A549 (cell line): ENCODE measurements around the gene ADGRD1.

Experiments
- CEBPB ChIP-seq, 2 experiments: fragments of >200 bp in 1 of 2; sonication (Bioruptor Twin) in 1 of 2; formaldehyde crosslinking in 1 of 2; IDR thresholded peaks; 2 replicates each; pipeline ENCODE4 v1.6.1; 2012 to 2016
- HES2 ChIP-seq: fragments of >200 bp; sonication (Bioruptor Twin); formaldehyde crosslinking; IDR thresholded peaks from 2 replicates; pipeline ENCODE4 v1.6.1; 2016
- MAZ ChIP-seq: fragments of 150-350 bp; IDR thresholded peaks from 2 replicates; pipeline ENCODE4 v1.6.1; 2014; ENCODE audit warnings: antibody characterized with exemption, low read depth, low read length, borderline replicate concordance
- POLR2A ChIP-seq: IDR thresholded peaks from 2 replicates; pipeline ENCODE4 v1.6.1; 2012; ENCODE audit warnings: mild to moderate bottlenecking, low read length
- RAD21 ChIP-seq, 2 experiments: fragments of >200 bp in 1 of 2; sonication (Bioruptor Twin) in 1 of 2; formaldehyde crosslinking in 1 of 2; IDR thresholded peaks in 1 of 2; conservative IDR thresholded peaks in 1 of 2; 2 replicates in 1 of 2; 3 replicates in 1 of 2; pipeline ENCODE4 v1.6.1; 2012 to 2018; ENCODE audit warnings: inconsistent platforms in 1 of 2
- RCOR1 ChIP-seq: fragments of 150-350 bp; IDR thresholded peaks from 2 replicates; pipeline ENCODE4 v1.6.1; 2014; ENCODE audit warnings: antibody characterized with exemption, low read length, low read depth
- SMC3 ChIP-seq: fragments of >200 bp; sonication (Bioruptor Twin); formaldehyde crosslinking; IDR thresholded peaks from 3 replicates; pipeline ENCODE4 v1.6.1; 2018; ENCODE audit warnings: inconsistent platforms
- TF ChIP-seq, protein P1 (sequence below): fragments of 150-350 bp; IDR thresholded peaks from 2 replicates; pipeline ENCODE4 v1.6.1; 2014; ENCODE audit warnings: low read depth, mild to moderate bottlenecking, low read length
- TF ChIP-seq, protein P2 (sequence below): fragments of >200 bp; sonication (Bioruptor Twin); formaldehyde crosslinking; IDR thresholded peaks from 3 replicates; pipeline ENCODE4 v1.5.1; 2016
- TF ChIP-seq, protein P3 (sequence below): IDR thresholded peaks from 2 replicates; pipeline ENCODE4 v1.6.1; 2012

- no peak for TF ChIP-seq CEBPB (IDR thresholded peaks at IDR 0.05)
- TF ChIP-seq MAZ, result no peak
- TF ChIP-seq, protein P1, sequence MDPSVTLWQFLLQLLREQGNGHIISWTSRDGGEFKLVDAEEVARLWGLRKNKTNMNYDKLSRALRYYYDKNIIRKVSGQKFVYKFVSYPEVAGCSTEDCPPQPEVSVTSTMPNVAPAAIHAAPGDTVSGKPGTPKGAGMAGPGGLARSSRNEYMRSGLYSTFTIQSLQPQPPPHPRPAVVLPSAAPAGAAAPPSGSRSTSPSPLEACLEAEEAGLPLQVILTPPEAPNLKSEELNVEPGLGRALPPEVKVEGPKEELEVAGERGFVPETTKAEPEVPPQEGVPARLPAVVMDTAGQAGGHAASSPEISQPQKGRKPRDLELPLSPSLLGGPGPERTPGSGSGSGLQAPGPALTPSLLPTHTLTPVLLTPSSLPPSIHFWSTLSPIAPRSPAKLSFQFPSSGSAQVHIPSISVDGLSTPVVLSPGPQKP, result no peak
- no peak for TF ChIP-seq HES2
- TF ChIP-seq, protein P2, sequence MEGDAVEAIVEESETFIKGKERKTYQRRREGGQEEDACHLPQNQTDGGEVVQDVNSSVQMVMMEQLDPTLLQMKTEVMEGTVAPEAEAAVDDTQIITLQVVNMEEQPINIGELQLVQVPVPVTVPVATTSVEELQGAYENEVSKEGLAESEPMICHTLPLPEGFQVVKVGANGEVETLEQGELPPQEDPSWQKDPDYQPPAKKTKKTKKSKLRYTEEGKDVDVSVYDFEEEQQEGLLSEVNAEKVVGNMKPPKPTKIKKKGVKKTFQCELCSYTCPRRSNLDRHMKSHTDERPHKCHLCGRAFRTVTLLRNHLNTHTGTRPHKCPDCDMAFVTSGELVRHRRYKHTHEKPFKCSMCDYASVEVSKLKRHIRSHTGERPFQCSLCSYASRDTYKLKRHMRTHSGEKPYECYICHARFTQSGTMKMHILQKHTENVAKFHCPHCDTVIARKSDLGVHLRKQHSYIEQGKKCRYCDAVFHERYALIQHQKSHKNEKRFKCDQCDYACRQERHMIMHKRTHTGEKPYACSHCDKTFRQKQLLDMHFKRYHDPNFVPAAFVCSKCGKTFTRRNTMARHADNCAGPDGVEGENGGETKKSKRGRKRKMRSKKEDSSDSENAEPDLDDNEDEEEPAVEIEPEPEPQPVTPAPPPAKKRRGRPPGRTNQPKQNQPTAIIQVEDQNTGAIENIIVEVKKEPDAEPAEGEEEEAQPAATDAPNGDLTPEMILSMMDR, result no peak
- no peak for TF ChIP-seq SMC3
- TF ChIP-seq, protein P3, sequence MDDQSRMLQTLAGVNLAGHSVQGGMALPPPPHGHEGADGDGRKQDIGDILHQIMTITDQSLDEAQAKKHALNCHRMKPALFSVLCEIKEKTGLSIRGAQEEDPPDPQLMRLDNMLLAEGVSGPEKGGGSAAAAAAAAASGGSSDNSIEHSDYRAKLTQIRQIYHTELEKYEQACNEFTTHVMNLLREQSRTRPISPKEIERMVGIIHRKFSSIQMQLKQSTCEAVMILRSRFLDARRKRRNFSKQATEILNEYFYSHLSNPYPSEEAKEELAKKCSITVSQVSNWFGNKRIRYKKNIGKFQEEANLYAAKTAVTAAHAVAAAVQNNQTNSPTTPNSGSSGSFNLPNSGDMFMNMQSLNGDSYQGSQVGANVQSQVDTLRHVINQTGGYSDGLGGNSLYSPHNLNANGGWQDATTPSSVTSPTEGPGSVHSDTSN, result no peak
- no peak for TF ChIP-seq POLR2A
- no peak for TF ChIP-seq RCOR1
- no peak for TF ChIP-seq RAD21 (conservative IDR thresholded peaks at IDR 0.05 in 1 of 2, IDR thresholded peaks at IDR 0.05 in 1 of 2)
Observed at GRCh38 chr12:131131077-131131807, 177.5 kb downstream of the ADGRD1 start.
